ENCODE measurements around the gene RASAL3.

GRCh38 chr19:15453906-15454860 lies 10.2 kb downstream of the RASAL3 start:
- TF ChIP-seq CTCF (conservative IDR thresholded peaks at IDR 0.05; ENCODE audit: low read depth, low read length) (no peak; the same call in 1 of the 2 replicates), EZH2 (IDR thresholded peaks at IDR 0.05; ENCODE audit: borderline replicate concordance, low read depth, low read length, poor library complexity, severe bottlenecking) (no peak)

All from A673 (cell line).